DOHH2 (cell line): Measurements from ENCODE around the gene WNT10A.

Experiments
- H3F3A ChIP-seq: fragments of 200-600 bp; sonication (generic), shearing (Covaris generic); 2 replicates; pipeline ENCODE4 v1.6.0; 2016; ENCODE audit warnings: antibody characterized with exemption, mild to moderate bottlenecking; ENCODE audit not compliant: control insufficient read depth, insufficient read depth
- H3K27ac ChIP-seq: fragments of 200-600 bp; sonication (generic); 2 replicates; pipeline ENCODE4 v1.5.1; 2014; ENCODE audit warnings: low read depth, mild to moderate bottlenecking, low read length, moderate library complexity
- H3K27me3 ChIP-seq: fragments of 200-600 bp; sonication (generic); 2 replicates; pipeline ENCODE4 v1.6.1; 2014; ENCODE audit warnings: mild to moderate bottlenecking, low read length, mixed read lengths; ENCODE audit not compliant: control insufficient read depth
- H3K36me3 ChIP-seq: fragments of 200-600 bp; sonication (generic); 2 replicates; pipeline ENCODE4 v1.6.1; 2014; ENCODE audit warnings: mild to moderate bottlenecking, low read length, moderate library complexity, mixed read lengths; ENCODE audit not compliant: control insufficient read depth
- H3K4me1 ChIP-seq: fragments of 200-600 bp; sonication (generic); 2 replicates; pipeline ENCODE4 v1.6.1; 2014; ENCODE audit warnings: mild to moderate bottlenecking, low read length, mixed read lengths; ENCODE audit not compliant: control insufficient read depth
- H3K4me2 ChIP-seq: fragments of 200-600 bp; sonication (generic); 2 replicates; pipeline ENCODE4 v1.6.0; 2014; ENCODE audit warnings: mild to moderate bottlenecking, low read length, moderate library complexity
- H3K4me3 ChIP-seq: fragments of 200-600 bp; sonication (generic); 2 replicates; pipeline ENCODE4 v1.5.1; 2014; ENCODE audit warnings: mild to moderate bottlenecking, low read length, mixed read lengths
- H3K79me2 ChIP-seq: fragments of 200-600 bp; sonication (generic); 2 replicates; pipeline ENCODE4 v1.6.1; 2014; ENCODE audit warnings: mild to moderate bottlenecking, low read length, mixed read lengths; ENCODE audit not compliant: control insufficient read depth
- H3K9me2 ChIP-seq: fragments of 200-600 bp; sonication (generic); replicated peaks from 2 replicates; pipeline ENCODE4 v1.6.1; 2014; ENCODE audit warnings: mild to moderate bottlenecking, low read length, mixed read lengths; ENCODE audit not compliant: control insufficient read depth
- H3K9me3 ChIP-seq: fragments of 200-600 bp; sonication (generic); 2 replicates; pipeline ENCODE4 v1.6.1; 2014; ENCODE audit warnings: antibody characterized with exemption, low read length, mixed read lengths; ENCODE audit not compliant: control insufficient read depth, insufficient read depth
- H4K20me1 ChIP-seq: fragments of 200-600 bp; sonication (generic); 2 replicates; pipeline ENCODE4 v1.6.0; 2014; ENCODE audit warnings: low read depth, mild to moderate bottlenecking, antibody characterized with exemption, low read length, moderate library complexity; ENCODE audit not compliant: control insufficient read depth, insufficient read depth
- EZH2phosphoT487 ChIP-seq: fragments of 200-600 bp; sonication (generic); IDR thresholded peaks from 2 replicates; pipeline ENCODE4 v1.6.1; 2017; ENCODE audit warnings: borderline replicate concordance, mild to moderate bottlenecking, antibody characterized with exemption, low read length, moderate library complexity, mixed read lengths
- TF ChIP-seq, protein P1 (sequence below): fragments of 200-600 bp; sonication (generic); IDR thresholded peaks from one replicate; pipeline ENCODE4 v1.5.1; 2014; ENCODE audit warnings: antibody characterized with exemption, mild to moderate bottlenecking, low read depth, low read length; ENCODE audit not compliant: poor library complexity, severe bottlenecking

WNT10A gene

DNA sequence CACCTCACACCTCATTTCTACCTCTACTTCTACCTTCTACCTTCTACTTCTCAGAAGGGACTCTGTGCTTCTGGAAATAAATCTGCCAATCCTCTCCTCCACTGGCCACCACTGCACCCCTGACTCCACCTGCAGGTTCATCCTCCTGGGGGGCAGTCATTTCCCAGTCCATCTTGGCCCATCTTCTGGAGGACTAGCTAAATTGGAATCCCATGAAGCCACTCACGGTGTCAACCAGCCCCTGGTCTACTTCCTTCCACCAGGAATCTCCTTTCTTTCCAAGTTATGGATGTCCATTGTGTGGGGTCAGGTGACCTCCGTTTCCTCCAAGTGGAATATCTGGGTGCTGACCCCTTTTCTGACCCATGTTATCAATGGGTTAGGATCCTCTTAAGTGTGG lies 3.9 kb downstream of the WNT10A start:
- no peaks in the 10 kb centered on the region for H4K20me1 ChIP-seq
- H3K9me3 ChIP-seq = no peaks in the 10 kb centered on the region
- peaks cover 41% of the 10 kb centered on the region for H3K27me3 ChIP-seq
- H3K79me2 ChIP-seq = no peaks in the 10 kb centered on the region
- peak overlapping the region; percentile 65 for H3K4me2 ChIP-seq
- peak overlapping the region; percentile 65 for H3K4me3 ChIP-seq
- H3K36me3 ChIP-seq = peaks cover 6% of the 10 kb centered on the region; the same call in 1 of the 2 replicates
- no peak overlapping the region for H3K27ac ChIP-seq
- H3K9me2 ChIP-seq = no peaks in the 10 kb centered on the region
- H3F3A ChIP-seq = peaks cover 14% of the 10 kb centered on the region
- TF ChIP-seq, protein P1, sequence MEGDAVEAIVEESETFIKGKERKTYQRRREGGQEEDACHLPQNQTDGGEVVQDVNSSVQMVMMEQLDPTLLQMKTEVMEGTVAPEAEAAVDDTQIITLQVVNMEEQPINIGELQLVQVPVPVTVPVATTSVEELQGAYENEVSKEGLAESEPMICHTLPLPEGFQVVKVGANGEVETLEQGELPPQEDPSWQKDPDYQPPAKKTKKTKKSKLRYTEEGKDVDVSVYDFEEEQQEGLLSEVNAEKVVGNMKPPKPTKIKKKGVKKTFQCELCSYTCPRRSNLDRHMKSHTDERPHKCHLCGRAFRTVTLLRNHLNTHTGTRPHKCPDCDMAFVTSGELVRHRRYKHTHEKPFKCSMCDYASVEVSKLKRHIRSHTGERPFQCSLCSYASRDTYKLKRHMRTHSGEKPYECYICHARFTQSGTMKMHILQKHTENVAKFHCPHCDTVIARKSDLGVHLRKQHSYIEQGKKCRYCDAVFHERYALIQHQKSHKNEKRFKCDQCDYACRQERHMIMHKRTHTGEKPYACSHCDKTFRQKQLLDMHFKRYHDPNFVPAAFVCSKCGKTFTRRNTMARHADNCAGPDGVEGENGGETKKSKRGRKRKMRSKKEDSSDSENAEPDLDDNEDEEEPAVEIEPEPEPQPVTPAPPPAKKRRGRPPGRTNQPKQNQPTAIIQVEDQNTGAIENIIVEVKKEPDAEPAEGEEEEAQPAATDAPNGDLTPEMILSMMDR = no peak
- no peak for TF ChIP-seq EZH2phosphoT487
- H3K4me1 ChIP-seq = peaks cover 78% of the 10 kb centered on the region

DNA sequence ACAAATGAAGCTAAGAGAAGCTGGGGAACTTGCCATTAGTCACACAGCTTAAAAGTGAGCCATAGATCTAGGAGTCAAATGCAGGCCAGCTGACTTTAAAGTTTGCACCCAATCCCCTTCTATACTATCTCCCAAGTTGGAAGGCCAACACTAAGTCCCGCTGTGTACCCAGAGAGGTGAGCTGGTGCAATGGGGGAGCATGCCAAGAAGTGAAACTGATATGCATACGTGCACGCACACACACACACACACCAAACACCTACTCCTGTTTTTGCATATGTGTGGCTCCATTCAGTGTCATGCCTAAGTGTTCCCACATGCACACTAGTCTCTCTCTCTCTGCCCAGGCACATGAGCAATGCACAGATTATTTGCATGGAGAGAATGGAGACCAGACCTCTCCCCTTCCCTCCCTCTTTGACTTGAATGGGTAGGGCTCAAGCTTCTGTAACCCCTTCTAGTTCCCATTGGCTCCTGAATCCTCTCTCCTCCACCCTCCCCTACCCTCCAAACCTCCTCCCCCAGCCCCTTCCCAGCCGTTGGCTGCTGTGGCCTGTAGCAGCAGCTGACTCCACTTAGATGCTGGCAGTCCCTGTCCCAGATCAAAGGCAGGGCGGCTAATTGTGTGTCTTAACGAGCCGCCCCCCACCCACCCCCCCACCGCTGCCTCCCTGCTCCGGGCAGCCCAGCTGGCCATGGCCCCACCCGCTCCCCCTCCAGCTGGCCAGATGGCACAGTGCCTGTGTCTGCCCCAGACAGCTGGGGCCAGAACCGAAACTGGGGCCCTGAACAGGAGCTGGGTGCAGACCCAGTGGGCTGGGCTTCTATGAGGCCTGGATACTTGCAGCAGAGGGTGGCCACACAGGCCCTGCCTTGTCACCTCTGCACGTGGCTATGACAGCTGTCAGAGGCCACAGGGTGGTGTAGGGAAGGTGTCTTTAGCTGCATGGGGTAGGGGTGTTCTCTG lies 5.6 kb downstream of the WNT10A start:
- no peak for TF ChIP-seq EZH2phosphoT487
- TF ChIP-seq, protein P1 = no peak
- Histone ChIP-seq H3K9me2 (no peaks in the 10 kb centered on the region), H4K20me1 (no peaks in the 10 kb centered on the region), H3K27ac (no peak overlapping the region), H3K4me2 (peak overlapping the region; percentile 44), H3K79me2 (no peaks in the 10 kb centered on the region), H3K36me3 (peaks cover 6% of the 10 kb centered on the region; the same call in 1 of the 2 replicates), H3K4me1 (peaks cover 61% of the 10 kb centered on the region), H3K4me3 (no peak overlapping the region), H3K27me3 (peaks cover 36% of the 10 kb centered on the region), H3K9me3 (no peaks in the 10 kb centered on the region), H3F3A (peaks cover 11% of the 10 kb centered on the region)

DNA sequence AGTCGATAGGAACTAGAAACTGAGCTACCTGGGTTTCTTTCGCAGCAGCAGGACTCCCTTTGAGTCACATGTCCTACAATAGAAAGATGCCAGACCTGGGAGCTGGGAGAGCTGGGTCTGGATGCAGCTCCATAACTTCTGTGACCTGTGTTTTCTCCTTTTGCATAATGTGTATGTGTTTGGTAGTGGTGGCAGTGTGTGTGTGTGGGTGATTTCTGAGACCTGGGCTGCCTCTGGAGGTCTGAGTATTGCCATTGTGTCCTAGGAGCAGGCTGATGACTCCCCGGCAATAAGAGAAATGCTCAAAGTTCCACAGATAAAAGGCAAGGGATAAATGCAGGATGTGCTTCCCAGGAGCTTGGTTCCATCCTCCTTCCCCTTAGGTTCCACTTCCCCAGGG lies 6.4 kb downstream of the WNT10A start:
- Histone ChIP-seq H3K9me2 (no peaks in the 10 kb centered on the region), H3K4me2 (0 out of 2 replicates have a peak overlapping the region, but pooled peaks have one; percentile 24), H3K79me2 (no peaks in the 10 kb centered on the region), H4K20me1 (no peaks in the 10 kb centered on the region), H3F3A (peaks cover 11% of the 10 kb centered on the region), H3K27ac (no peak overlapping the region), H3K4me3 (no peak overlapping the region), H3K9me3 (no peaks in the 10 kb centered on the region), H3K4me1 (peaks cover 60% of the 10 kb centered on the region), H3K36me3 (peaks cover 6% of the 10 kb centered on the region; the same call in 1 of the 2 replicates), H3K27me3 (peaks cover 28% of the 10 kb centered on the region)
- TF ChIP-seq, protein P1 = no peak
- TF ChIP-seq EZH2phosphoT487 = no peak
